GM23338 (cell line): ENCODE data around the gene PPTC7. TPM values are rescaled to one million over a fixed set of nuclear protein-coding genes. Genes with fewer than 3 reads are reported as not detected.

Source experiments
- ATAC-seq: fragments of 200-7000 bp; cut with Tn5 transposase; 3 replicates; pipeline ENCODE4 v1.9.1; 2020
- DNase-seq: peaks from one replicate; pipeline ENCODE4 v3.0.0-alpha.2; 2015; ENCODE audit warnings: low spot score
- H2AFZ ChIP-seq: fragments of 200-600 bp; sonication (generic); 2 replicates; pipeline ENCODE4 v1.8.0; 2016; ENCODE audit warnings: antibody characterized with exemption, mild to moderate bottlenecking, moderate library complexity
- H3F3A ChIP-seq: fragments of 200-600 bp; sonication (generic); replicated peaks from 2 replicates; pipeline ENCODE4 v1.8.0; 2017; ENCODE audit warnings: antibody characterized with exemption, mixed run types, low read depth
- H3K27ac ChIP-seq: fragments of 200-600 bp; sonication (generic); 2 replicates; pipeline ENCODE4 v1.6.1; 2016; ENCODE audit warnings: low read depth
- H3K27me3 ChIP-seq: fragments of 200-600 bp; sonication (generic); 2 replicates; pipeline ENCODE4 v1.8.0; 2016; ENCODE audit warnings: mild to moderate bottlenecking, mixed run types, moderate library complexity; ENCODE audit not compliant: insufficient read depth
- H3K36me3 ChIP-seq: fragments of 200-600 bp; sonication (generic); 2 replicates; pipeline ENCODE4 v1.8.0; 2016; ENCODE audit warnings: mild to moderate bottlenecking; ENCODE audit not compliant: insufficient read depth
- H3K4me1 ChIP-seq: fragments of 200-600 bp; sonication (generic); 2 replicates; pipeline ENCODE4 v1.8.0; 2016; ENCODE audit warnings: mild to moderate bottlenecking, moderate library complexity; ENCODE audit not compliant: insufficient read depth
- H3K4me2 ChIP-seq: fragments of 200-600 bp; sonication (generic); 2 replicates; pipeline ENCODE4 v1.7.1; 2017; ENCODE audit warnings: mixed run types
- H3K4me3 ChIP-seq: fragments of 200-600 bp; sonication (generic); 2 replicates; pipeline ENCODE4 v1.6.1; 2016; ENCODE audit warnings: mixed run types
- H3K79me2 ChIP-seq: fragments of 200-600 bp; sonication (generic); replicated peaks from 2 replicates; pipeline ENCODE4 v1.8.0; 2017; ENCODE audit warnings: mild to moderate bottlenecking; ENCODE audit not compliant: insufficient read depth
- H3K9me2 ChIP-seq: fragments of 200-600 bp; sonication (generic); 2 replicates; pipeline ENCODE4 v1.8.0; 2017; ENCODE audit not compliant: insufficient read depth
- H4K20me1 ChIP-seq: fragments of 200-600 bp; sonication (generic); replicated peaks from 2 replicates; pipeline ENCODE4 v1.8.0; 2017; ENCODE audit warnings: mild to moderate bottlenecking; ENCODE audit not compliant: insufficient read depth
- H3K27ac Mint-ChIP-seq: 2 replicates; pipeline ENCODE4 v1.8.0; 2020; ENCODE audit warnings: inconsistent platforms, mild to moderate bottlenecking, moderate library complexity, mixed read lengths
- H3K27me3 Mint-ChIP-seq: 3 replicates; pipeline ENCODE4 v1.8.0; 2022; ENCODE audit warnings: low read depth, mild to moderate bottlenecking, moderate library complexity, mixed read lengths, inconsistent platforms; ENCODE audit not compliant: insufficient read depth, poor library complexity
- H3K36me3 Mint-ChIP-seq: 3 replicates; pipeline ENCODE4 v1.8.0; 2021; ENCODE audit warnings: low read depth, mild to moderate bottlenecking, inconsistent platforms, moderate library complexity, mixed read lengths
- H3K4me1 Mint-ChIP-seq: 3 replicates; pipeline ENCODE4 v1.8.0; 2020; ENCODE audit warnings: mild to moderate bottlenecking, inconsistent platforms, mixed read lengths
- H3K4me3 Mint-ChIP-seq: 3 replicates; pipeline ENCODE4 v1.8.0; 2021; ENCODE audit warnings: moderate library complexity, mild to moderate bottlenecking, inconsistent platforms, mixed read lengths
- H3K9me3 Mint-ChIP-seq: 3 replicates; pipeline ENCODE4 v1.8.0; 2020; ENCODE audit warnings: moderate library complexity, mild to moderate bottlenecking, inconsistent platforms, mixed read lengths
- CREB1 ChIP-seq: fragments of 250-450 bp; sonication (Bioruptor Pico); IDR thresholded peaks from 2 replicates; pipeline ENCODE4 v1.5.0; 2020; ENCODE audit warnings: low read depth, mild to moderate bottlenecking, moderate library complexity
- CTCF ChIP-seq, 2 experiments: fragments of 200-600 bp in 1 of 2; sonication (generic) in 1 of 2; conservative IDR thresholded peaks; 2 replicates each; pipeline versions ENCODE4 v1.5.1 to v1.6.1; 2016 to 2017; ENCODE audit warnings: antibody characterized with exemption in 2 of 2, low read depth in 2 of 2, mild to moderate bottlenecking in 2 of 2, moderate library complexity in 1 of 2
- ETS1 ChIP-seq: IDR thresholded peaks from 2 replicates; pipeline ENCODE4 v1.6.1; 2016; ENCODE audit warnings: antibody characterized with exemption
- EZH2 ChIP-seq: fragments of 200-600 bp; sonication (generic); IDR thresholded peaks from one replicate; pipeline ENCODE4 v1.8.0; 2017; ENCODE audit warnings: antibody characterized with exemption, mild to moderate bottlenecking, low read depth; ENCODE audit not compliant: unreplicated experiment
- EZH2phosphoT487 ChIP-seq: fragments of 200-600 bp; sonication (generic); IDR thresholded peaks from one replicate; pipeline ENCODE4 v1.8.1; 2018; ENCODE audit warnings: antibody characterized with exemption; ENCODE audit not compliant: unreplicated experiment
- JUNB ChIP-seq: IDR thresholded peaks from one replicate; pipeline ENCODE4 v1.6.1; 2016; ENCODE audit warnings: antibody characterized with exemption; ENCODE audit not compliant: unreplicated experiment
- NANOG ChIP-seq: IDR thresholded peaks from 2 replicates; pipeline ENCODE4 v1.6.1; 2016; ENCODE audit warnings: antibody characterized with exemption, borderline replicate concordance
- POLR2AphosphoS5 ChIP-seq: IDR thresholded peaks from 2 replicates; pipeline ENCODE4 v1.6.1; 2016; ENCODE audit warnings: antibody characterized with exemption, low read depth
- REST ChIP-seq: IDR thresholded peaks from one replicate; pipeline ENCODE4 v1.6.1; 2018; ENCODE audit warnings: antibody characterized with exemption; ENCODE audit not compliant: unreplicated experiment
- STAT1 ChIP-seq: IDR thresholded peaks from one replicate; pipeline ENCODE4 v1.6.1; 2016; ENCODE audit warnings: antibody characterized with exemption; ENCODE audit not compliant: unreplicated experiment
- ZNF114 ChIP-seq: fragments of 250-450 bp; sonication (Bioruptor Pico); IDR thresholded peaks from 2 replicates; pipeline ENCODE4 v1.5.0; 2020; ENCODE audit warnings: mild to moderate bottlenecking, moderate library complexity
- ZNF331 ChIP-seq: fragments of 250-450 bp; sonication (Bioruptor Pico); IDR thresholded peaks from 2 replicates; pipeline ENCODE4 v1.5.0; 2020; ENCODE audit warnings: low read depth, mild to moderate bottlenecking, moderate library complexity
- ZNF462 ChIP-seq: fragments of 250-450 bp; sonication (Bioruptor Pico); IDR thresholded peaks from 2 replicates; pipeline ENCODE4 v1.5.0; 2020; ENCODE audit warnings: mild to moderate bottlenecking, moderate library complexity
- polyA plus RNA-seq: library from polyadenylated mRNA; unstranded; fragments of >200 nt; fragmentation: Nextera tagmentation; extraction: Ambion mirVana; gene quantifications from 2 replicates; pipeline ENCODE4 v1.2.1, GENCODE V29; 2016
- total RNA-seq: library from RNA; depleted of rRNA; stranded (reverse); fragments of >200 nt; shearing (Covaris generic); gene quantifications from 2 replicates; pipeline ENCODE4 v1.2.3, GENCODE V29; 2014

The PPTC7 gene
- total and polyA plus RNA-seq, 2 experiments from 2014 or later: 7.5 to 17.5 TPM

- H3K36me3 Mint-ChIP-seq: no peaks in the 10 kb centered on the region
- no peak overlapping the region for H3K4me2 ChIP-seq
- no peaks in the 10 kb centered on the region for H3K4me1 ChIP-seq
- no peak for TF ChIP-seq ZNF114 (CRISPR knock-in tag)
- TF ChIP-seq ETS1: no peak
- no peak for TF ChIP-seq JUNB
- no peak for TF ChIP-seq CREB1 (CRISPR knock-in tag)
- no peak for TF ChIP-seq EZH2phosphoT487
- no peak for TF ChIP-seq ZNF331 (CRISPR knock-in tag)
- no peak for TF ChIP-seq STAT1
- TF ChIP-seq ZNF462 (CRISPR knock-in tag): no peak
- no peak for TF ChIP-seq EZH2
- TF ChIP-seq REST: no peak
- TF ChIP-seq CTCF (conservative IDR thresholded peaks at IDR 0.05; ENCODE audit: low read depth in 2 of 2): no peak
- no peak for TF ChIP-seq POLR2AphosphoS5
- TF ChIP-seq NANOG: no peak
- no peaks in the 10 kb centered on the region for H3K9me3 Mint-ChIP-seq
- no peaks in the 10 kb centered on the region for H3K36me3 ChIP-seq
- DNase-seq (no peak), ATAC-seq (no peak)
- no peak overlapping the region for H3K4me3 Mint-ChIP-seq
- H3K4me1 Mint-ChIP-seq: peaks cover 8% of the 10 kb centered on the region; the same call in 1 of the 3 replicates
- H3K27me3 Mint-ChIP-seq: no peaks in the 10 kb centered on the region
- H3K4me3 ChIP-seq: no peak overlapping the region
- no peak overlapping the region for H2AFZ ChIP-seq
- no peaks in the 10 kb centered on the region for H3F3A ChIP-seq
- H3K79me2 ChIP-seq: no peaks in the 10 kb centered on the region
- no peaks in the 10 kb centered on the region for H3K27me3 ChIP-seq
- no peaks in the 10 kb centered on the region for H4K20me1 ChIP-seq
- H3K27ac Mint-ChIP-seq: no peak overlapping the region
- no peaks in the 10 kb centered on the region for H3K9me2 ChIP-seq
- no peak overlapping the region for H3K27ac ChIP-seq
Observed at GRCh38 chr12:110622582-110622981, 39.5 kb upstream of the PPTC7 start.
